ENCODE data around the gene TRAF4.

The TRAF4 gene

DNA sequence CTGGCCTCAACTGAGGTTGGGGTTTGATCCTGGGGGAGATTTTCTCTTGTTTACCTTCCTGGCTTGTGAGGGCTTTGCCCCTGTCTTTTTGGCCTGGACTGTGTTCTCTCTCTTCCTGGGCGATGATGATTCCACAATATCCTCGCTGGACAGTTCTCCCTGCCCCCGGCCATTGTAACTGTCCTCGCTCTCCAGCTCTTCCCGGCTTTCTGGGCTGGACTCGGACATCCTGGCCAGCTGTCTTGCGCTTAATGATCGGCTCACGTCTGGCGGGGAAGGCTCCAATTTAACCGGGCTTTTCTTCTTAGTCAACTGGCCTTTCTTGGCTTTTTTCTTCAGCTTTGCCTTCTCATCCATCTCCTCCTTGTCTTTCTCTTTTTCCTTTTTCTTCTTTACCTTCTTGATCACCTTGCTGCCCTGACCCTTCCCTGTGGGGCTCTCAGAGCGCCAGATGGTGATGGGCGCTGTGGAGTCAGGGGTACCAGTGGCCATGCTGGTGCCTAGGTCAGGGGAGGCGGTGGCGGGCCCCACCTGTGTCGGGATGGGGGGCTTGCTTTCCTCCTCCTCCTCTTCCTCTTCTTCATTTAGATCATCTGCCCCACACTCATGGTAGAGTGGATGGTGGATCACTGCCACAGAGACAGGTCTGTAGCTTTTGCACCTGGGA lies 40.1 kb upstream of the TRAF4 start:
- no peak for DNase-seq (ENCODE audit: low read depth)
- TF ChIP-seq, protein P1, sequence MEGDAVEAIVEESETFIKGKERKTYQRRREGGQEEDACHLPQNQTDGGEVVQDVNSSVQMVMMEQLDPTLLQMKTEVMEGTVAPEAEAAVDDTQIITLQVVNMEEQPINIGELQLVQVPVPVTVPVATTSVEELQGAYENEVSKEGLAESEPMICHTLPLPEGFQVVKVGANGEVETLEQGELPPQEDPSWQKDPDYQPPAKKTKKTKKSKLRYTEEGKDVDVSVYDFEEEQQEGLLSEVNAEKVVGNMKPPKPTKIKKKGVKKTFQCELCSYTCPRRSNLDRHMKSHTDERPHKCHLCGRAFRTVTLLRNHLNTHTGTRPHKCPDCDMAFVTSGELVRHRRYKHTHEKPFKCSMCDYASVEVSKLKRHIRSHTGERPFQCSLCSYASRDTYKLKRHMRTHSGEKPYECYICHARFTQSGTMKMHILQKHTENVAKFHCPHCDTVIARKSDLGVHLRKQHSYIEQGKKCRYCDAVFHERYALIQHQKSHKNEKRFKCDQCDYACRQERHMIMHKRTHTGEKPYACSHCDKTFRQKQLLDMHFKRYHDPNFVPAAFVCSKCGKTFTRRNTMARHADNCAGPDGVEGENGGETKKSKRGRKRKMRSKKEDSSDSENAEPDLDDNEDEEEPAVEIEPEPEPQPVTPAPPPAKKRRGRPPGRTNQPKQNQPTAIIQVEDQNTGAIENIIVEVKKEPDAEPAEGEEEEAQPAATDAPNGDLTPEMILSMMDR (IDR thresholded peaks at IDR 0.05; ENCODE audit: low read length, missing control alignments) = no peak
- no peak overlapping the region for H3K4me3 ChIP-seq (replicated peaks; ENCODE audit: low read depth, low read length)

DNA sequence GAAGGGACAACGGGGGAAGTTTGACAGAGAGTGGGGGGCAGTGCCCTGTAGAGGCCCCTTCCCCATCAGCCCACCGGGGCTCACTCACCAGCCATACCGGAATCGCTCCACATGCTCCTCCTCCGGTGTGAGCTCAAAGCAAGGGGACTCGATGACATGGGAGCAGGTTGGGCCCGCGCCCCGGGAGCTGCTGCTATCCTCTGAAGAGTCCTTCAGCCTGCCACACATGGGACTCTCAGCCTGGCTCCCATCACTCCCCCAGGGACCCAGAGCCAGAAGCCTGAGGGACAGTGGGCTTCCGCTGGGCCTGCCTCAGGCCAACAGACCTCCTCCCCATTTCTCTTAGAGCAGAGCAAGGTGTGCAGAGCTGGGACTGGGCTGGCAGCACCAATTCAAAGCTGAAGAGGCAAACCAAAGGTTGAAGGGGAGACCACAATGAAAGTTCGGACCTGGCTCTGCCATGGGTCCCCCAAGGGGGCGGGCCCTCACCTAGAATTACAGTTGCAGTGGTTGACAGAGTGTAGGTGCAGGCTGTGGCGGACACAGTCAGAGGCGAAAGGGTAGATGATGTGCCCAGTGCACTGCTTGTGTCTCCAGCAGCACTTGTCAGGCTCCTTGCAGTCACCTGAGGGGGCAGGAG lies 39.5 kb upstream of the TRAF4 start:
- TF ChIP-seq, protein P1 (IDR thresholded peaks at IDR 0.05; ENCODE audit: low read length, missing control alignments) = no peak
- DNase-seq (ENCODE audit: low read depth) = no peak
- H3K4me3 ChIP-seq (replicated peaks; ENCODE audit: low read depth, low read length) = no peak overlapping the region

DNA sequence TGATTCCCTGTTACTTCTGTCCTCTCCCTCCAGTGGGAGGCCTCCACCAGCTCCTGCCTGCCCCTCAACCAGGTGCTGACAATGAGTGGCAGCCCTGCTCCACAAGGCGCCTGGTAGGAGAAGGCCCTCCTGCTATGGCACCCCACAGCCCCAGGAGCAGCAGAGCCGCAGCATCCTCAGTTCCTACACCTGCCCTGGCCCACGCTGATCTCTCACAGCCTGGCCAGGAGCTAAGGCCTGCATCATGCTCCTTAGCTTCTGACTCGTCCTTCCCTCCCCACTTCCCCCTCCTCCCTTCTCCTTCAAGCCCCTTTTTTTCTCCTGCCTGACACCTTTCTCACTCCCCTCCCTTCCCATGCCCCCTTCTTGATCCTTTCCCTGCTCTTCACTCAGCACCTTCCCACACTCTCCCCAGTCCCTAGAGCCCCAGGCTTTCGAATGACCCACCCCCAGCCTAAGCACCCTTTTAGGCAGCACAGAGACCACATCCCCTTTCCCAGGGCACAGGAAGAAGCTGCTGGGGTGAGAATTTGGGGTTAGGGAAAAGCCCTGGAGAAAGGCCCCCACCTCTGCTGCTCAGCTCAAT lies 38.6 kb upstream of the TRAF4 start:
- TF ChIP-seq, protein P1 (IDR thresholded peaks at IDR 0.05; ENCODE audit: low read length, missing control alignments) = no peak
- DNase-seq (ENCODE audit: low read depth) = no peak
- no peak overlapping the region for H3K4me3 ChIP-seq (replicated peaks; ENCODE audit: low read depth, low read length)

DNA sequence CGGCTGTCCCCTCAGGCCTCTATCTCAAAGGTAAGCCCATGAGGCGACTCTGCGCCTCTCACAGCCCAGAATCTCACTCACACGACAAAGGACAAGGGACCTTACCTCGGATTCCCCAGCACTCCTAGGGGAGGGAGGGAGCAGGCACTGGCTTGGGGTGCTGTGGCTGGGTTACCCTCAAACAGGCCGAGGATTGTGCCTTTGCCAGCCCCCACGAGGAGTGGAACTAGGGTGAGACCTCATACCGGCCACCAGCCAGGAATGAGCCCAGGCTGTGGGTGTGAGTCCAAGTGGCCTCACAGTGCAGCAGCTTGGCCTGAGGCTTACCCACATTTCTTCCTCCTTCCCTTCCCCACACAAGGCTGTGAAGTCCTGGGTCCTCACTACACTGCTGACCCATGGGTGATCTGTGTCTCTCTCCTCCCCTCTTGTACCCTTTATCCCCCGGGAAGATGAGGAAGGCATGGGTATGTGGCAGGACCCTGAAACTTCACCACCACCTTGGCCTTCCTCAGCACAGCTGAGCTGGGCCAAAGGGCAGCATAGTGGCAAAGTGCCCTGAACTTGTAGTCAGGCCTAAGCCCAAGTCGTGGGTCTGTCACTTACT lies 38.0 kb upstream of the TRAF4 start:
- no peak for DNase-seq (ENCODE audit: low read depth)
- no peak overlapping the region for H3K4me3 ChIP-seq (replicated peaks; ENCODE audit: low read depth, low read length)
- TF ChIP-seq, protein P1 (IDR thresholded peaks at IDR 0.05; ENCODE audit: low read length, missing control alignments) = no peak

DNA sequence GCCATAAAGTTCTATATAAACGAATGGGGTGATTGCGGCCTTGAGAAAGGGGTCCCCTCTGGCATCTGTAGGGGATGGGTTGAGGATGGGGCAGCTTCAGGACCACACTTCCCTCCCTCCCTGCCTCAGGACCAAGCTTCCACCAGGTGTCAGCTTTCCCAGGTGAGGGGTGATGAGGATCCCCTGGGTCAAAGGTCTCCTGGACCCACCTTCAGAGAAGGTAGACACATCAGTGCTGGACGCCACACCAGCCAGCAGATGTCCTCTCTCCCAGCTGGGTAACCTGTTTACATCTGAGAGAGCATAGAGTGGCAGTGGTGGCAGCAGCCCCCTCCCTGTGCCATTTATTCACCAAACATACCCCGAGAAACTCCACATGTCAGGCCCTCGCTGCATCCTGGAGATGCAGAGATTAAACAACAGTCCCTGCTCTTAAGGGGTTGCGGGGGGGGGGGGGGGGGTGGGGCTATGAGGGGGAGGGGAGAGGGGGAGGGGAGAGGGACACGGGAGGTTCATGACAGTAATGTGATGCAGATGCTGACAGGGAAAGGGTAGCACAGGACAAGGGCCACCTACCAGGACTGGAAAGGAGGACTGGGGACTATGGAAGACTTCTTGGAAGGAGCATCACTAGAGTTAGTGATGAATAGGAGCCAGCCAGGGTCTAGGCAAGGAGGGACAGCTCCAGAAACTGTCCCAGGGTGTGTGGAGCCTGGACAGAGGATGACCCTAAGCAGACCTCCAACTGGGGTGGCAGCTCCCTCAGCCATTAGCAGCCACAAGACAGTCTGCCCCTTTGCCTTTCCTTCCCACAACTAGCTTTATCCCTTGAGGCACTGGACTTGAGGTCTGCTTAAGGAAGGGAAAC lies 37.1 kb upstream of the TRAF4 start:
- H3K4me3 ChIP-seq (replicated peaks; ENCODE audit: low read depth, low read length) = no peak overlapping the region
- DNase-seq (ENCODE audit: low read depth) = no peak
- TF ChIP-seq, protein P1 (IDR thresholded peaks at IDR 0.05; ENCODE audit: low read length, missing control alignments) = no peak

- H3K4me3 ChIP-seq (replicated peaks; ENCODE audit: low read depth, low read length) = no peak overlapping the region
- TF ChIP-seq, protein P1 (IDR thresholded peaks at IDR 0.05; ENCODE audit: low read length, missing control alignments) = no peak
- no peak for DNase-seq (ENCODE audit: low read depth)
Observed at GRCh38 chr17:28707339-28707720, 36.5 kb upstream of the TRAF4 start.
